Upper lobe of left lung (tissue), 4 donors: ENCODE measurements around the gene C11orf87.

Source experiments
- POLR2A ChIP-seq, 4 donors: fragments of 450-650 bp; IDR thresholded peaks; one replicate each; pipeline ENCODE4 v1.5.1; 2016 to 2017; ENCODE audit warnings: antibody characterized with exemption in 4 of 4, mild to moderate bottlenecking in 2 of 4
- POLR2AphosphoS5 ChIP-seq, 2 donors: sonication (generic); formaldehyde crosslinking; IDR thresholded peaks; one replicate each; pipeline ENCODE4 v1.5.1; 2017; ENCODE audit warnings: antibody characterized with exemption in 2 of 2
- TF ChIP-seq, protein P1 (sequence below), 6 experiments: fragments of 450-650 bp in 4 of 6; fragments of 200-600 bp in 2 of 6; sonication (generic) in 2 of 6; IDR thresholded peaks; one replicate each; pipeline ENCODE4 v1.5.1; 2016 to 2019; ENCODE audit warnings: antibody characterized with exemption in 6 of 6

GRCh38 chr11:109435121-109435742 lies 13.2 kb downstream of the C11orf87 start:
- TF ChIP-seq, protein P1, sequence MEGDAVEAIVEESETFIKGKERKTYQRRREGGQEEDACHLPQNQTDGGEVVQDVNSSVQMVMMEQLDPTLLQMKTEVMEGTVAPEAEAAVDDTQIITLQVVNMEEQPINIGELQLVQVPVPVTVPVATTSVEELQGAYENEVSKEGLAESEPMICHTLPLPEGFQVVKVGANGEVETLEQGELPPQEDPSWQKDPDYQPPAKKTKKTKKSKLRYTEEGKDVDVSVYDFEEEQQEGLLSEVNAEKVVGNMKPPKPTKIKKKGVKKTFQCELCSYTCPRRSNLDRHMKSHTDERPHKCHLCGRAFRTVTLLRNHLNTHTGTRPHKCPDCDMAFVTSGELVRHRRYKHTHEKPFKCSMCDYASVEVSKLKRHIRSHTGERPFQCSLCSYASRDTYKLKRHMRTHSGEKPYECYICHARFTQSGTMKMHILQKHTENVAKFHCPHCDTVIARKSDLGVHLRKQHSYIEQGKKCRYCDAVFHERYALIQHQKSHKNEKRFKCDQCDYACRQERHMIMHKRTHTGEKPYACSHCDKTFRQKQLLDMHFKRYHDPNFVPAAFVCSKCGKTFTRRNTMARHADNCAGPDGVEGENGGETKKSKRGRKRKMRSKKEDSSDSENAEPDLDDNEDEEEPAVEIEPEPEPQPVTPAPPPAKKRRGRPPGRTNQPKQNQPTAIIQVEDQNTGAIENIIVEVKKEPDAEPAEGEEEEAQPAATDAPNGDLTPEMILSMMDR (IDR thresholded peaks at IDR 0.05), result no peak
- TF ChIP-seq POLR2A (IDR thresholded peaks at IDR 0.05) (no peak), POLR2AphosphoS5 (IDR thresholded peaks at IDR 0.05) (no peak)
